Measurements from ENCODE around the gene TMEM267.
A peak's percentile ranks its signal among the peaks of the same experiment; 100 is the strongest.

The TMEM267 gene

DNA sequence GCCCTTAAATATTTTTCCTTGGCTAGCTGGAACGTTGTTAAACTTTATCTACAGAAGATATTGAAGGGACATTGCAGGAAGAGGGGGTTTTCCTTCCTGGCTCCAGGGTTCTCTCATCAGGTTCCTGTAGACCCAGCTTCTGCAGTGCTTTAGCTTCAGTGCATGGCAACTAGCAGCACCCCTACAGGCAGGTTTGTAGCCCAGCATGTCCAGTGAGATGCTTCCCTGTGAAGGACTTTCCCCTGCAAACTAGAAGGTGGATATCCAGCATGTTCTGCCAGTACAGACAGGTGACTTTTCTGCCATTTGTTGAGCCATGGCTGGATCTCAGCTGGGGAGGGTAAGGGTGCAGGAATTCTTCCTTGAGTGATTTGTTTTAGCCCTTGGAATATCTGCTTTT, 81.8 kb downstream of the TMEM267 start:
- DNase-seq = peak; percentile 39

DNA sequence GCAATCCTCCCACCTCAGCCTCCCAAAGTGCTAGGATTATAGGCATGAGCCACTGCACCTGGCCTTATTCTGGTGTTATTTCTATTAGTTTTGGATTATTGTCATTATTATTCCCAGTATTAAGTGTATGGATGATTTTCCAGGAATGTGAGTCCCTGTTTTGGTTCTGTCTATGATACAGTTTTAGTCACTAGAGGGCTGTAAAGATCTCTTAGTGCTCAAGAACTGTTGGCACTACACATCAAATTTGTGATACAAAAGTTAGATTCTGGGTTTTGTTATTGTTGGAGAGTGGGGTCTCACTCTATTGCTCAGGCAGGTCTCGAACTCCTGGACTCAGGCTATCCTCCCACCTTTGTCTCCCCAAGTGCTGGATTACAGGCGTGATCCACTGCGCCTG, 83.6 kb downstream of the TMEM267 start:
- no peak for DNase-seq

- DNase-seq = peak; percentile 76
These were observed 86.8 kb downstream of the TMEM267 start for GRCh38 chr5:43396762-43397304.

Data from hematopoietic multipotent progenitor cell treated with erythropoietin and hydrocortisone succinate and interleukin-3 and kit ligand, for 6 days (in vitro differentiated cells).